HepG2 (cell line): Measurements from ENCODE around the gene GNL1. TPM values are rescaled to one million over a fixed set of nuclear protein-coding genes. Genes with fewer than 3 reads are reported as not detected.

ENCODE experiments used
- BCLAF1 ChIP-seq: fragments of 450-650 bp; IDR thresholded peaks from 2 replicates; pipeline ENCODE4 v1.6.1; 2017; ENCODE audit warnings: mild to moderate bottlenecking
- FOXC1 ChIP-seq: sonication (generic); formaldehyde crosslinking; IDR thresholded peaks from 2 replicates; pipeline ENCODE4 v1.8.0; 2022; ENCODE audit warnings: mild to moderate bottlenecking, missing genetic modification reagents, borderline replicate concordance
- GMEB1 ChIP-seq: sonication (generic); formaldehyde crosslinking; IDR thresholded peaks from 2 replicates; pipeline ENCODE4 v1.5.1; 2020; ENCODE audit warnings: missing genetic modification reagents, mild to moderate bottlenecking, borderline replicate concordance
- HHEX ChIP-seq: IDR thresholded peaks from 2 replicates; pipeline ENCODE4 v1.6.1; 2016; ENCODE audit warnings: control low read depth
- MXD4 ChIP-seq: IDR thresholded peaks from 2 replicates; pipeline ENCODE4 v1.6.1; 2016; ENCODE audit warnings: mild to moderate bottlenecking, missing biosample characterization, missing genetic modification reagents
- NCOR1 ChIP-seq: fragments of 200-600 bp; sonication (generic); IDR thresholded peaks from 2 replicates; pipeline ENCODE4 v1.7.0; 2017; ENCODE audit warnings: antibody characterized with exemption, low read length, borderline replicate concordance
- NFATC3 ChIP-seq: sonication (generic); formaldehyde crosslinking; IDR thresholded peaks from 2 replicates; pipeline ENCODE4 v1.5.1; 2020; ENCODE audit warnings: mild to moderate bottlenecking, missing genetic modification reagents
- POLR2G ChIP-seq: fragments of 200-400 bp; formaldehyde crosslinking; IDR thresholded peaks from 2 replicates; pipeline ENCODE4 v1.6.1; 2018; ENCODE audit warnings: mild to moderate bottlenecking, low read depth, low read length, moderate library complexity
- RORA ChIP-seq: sonication (generic); formaldehyde crosslinking; IDR thresholded peaks from 2 replicates; pipeline ENCODE4 v1.5.0; 2020; ENCODE audit warnings: mild to moderate bottlenecking, missing genetic modification reagents, moderate library complexity
- RXRB ChIP-seq: IDR thresholded peaks from 2 replicates; pipeline ENCODE4 v1.6.1; 2016; ENCODE audit warnings: borderline replicate concordance, missing genetic modification reagents, missing compliant biosample characterization
- SRF ChIP-seq: IDR thresholded peaks from 2 replicates; pipeline ENCODE4 v1.6.1; 2011; ENCODE audit warnings: mild to moderate bottlenecking, low read depth, low read length, moderate library complexity
- TCF7L2 ChIP-seq: IDR thresholded peaks from 2 replicates; pipeline ENCODE4 v1.6.1; 2011; ENCODE audit warnings: mild to moderate bottlenecking, low read depth, low read length, moderate library complexity
- TEAD2 ChIP-seq: sonication (generic); formaldehyde crosslinking; IDR thresholded peaks from 2 replicates; pipeline ENCODE4 v1.9.0; 2021; ENCODE audit warnings: missing genetic modification reagents
- TEAD3 ChIP-seq: optimal IDR thresholded peaks from 2 replicates; pipeline ENCODE3; 2016; ENCODE audit warnings: borderline replicate concordance
- TERF1 ChIP-seq: sonication (generic); formaldehyde crosslinking; IDR thresholded peaks from 2 replicates; pipeline ENCODE4 v1.8.0; 2022; ENCODE audit warnings: mild to moderate bottlenecking, missing genetic modification reagents, moderate library complexity
- ZFP41 ChIP-seq: sonication (generic); formaldehyde crosslinking; IDR thresholded peaks from 2 replicates; pipeline ENCODE4 v1.4.0; 2020; ENCODE audit warnings: mild to moderate bottlenecking, missing genetic modification reagents, borderline replicate concordance
- ZNF275 ChIP-seq: sonication (generic); formaldehyde crosslinking; IDR thresholded peaks from 2 replicates; pipeline ENCODE4 v1.8.0; 2022; ENCODE audit warnings: missing genetic modification reagents, mild to moderate bottlenecking, inconsistent platforms, borderline replicate concordance
- polyA plus RNA-seq, 8 experiments: library from polyadenylated mRNA; depleted of rRNA in 3 of 8; stranded (reverse) in 7 of 8; unstranded in 1 of 8; fragments of >200 nt; fragmentation: Illumina TruSeq in 4 of 8; extraction: Trizol in 4 of 8; gene quantifications; 2 replicates each; pipeline versions ENCODE4 v1.2.1 to v1.2.3, GENCODE V29; 2011 to 2016; ENCODE audit warnings: low read depth in 4 of 8, missing spikeins in 1 of 8, mixed read lengths in 1 of 8; ENCODE audit not compliant: insufficient read depth in 1 of 8
- total RNA-seq, 5 experiments: library from RNA; depleted of rRNA; stranded (reverse); fragments of >200 nt; fragmentation: Illumina TruSeq; extraction: Trizol; gene quantifications; 2 replicates each; pipeline ENCODE4 v1.2.3, GENCODE V29; 2016; ENCODE audit warnings: low read depth in 1 of 5
- TF ChIP-seq, protein P1 (sequence below): sonication (generic); formaldehyde crosslinking; IDR thresholded peaks from 2 replicates; pipeline ENCODE4 v1.8.1; 2023; ENCODE audit warnings: mild to moderate bottlenecking, inconsistent platforms, moderate library complexity, missing genetic modification reagents, borderline replicate concordance
- TF ChIP-seq, protein P2 (sequence below): sonication (generic); formaldehyde crosslinking; IDR thresholded peaks from 2 replicates; pipeline ENCODE4 v1.4.0; 2020; ENCODE audit warnings: missing genetic modification reagents

GNL1 gene
- total and polyA plus RNA-seq, 2 of the 13 experiments (the other 11 are each of a cell fraction or from before 2014, with no cell fraction given), result 35.0 to 55.6 TPM

- TF ChIP-seq NFATC3 (CRISPR knock-in tag) (no peak), RXRB (0 out of 2 replicates have a peak, but pooled peaks have one; percentile 11), TEAD3 (CRISPR knock-in tag) (peak; percentile 32), FOXC1 (CRISPR knock-in tag) (peak; percentile 10; the same call in 1 of the 2 replicates), TERF1 (CRISPR knock-in tag) (0 out of 2 replicates have a peak, but pooled peaks have one; percentile 62), MXD4 (CRISPR knock-in tag) (peak; percentile 67), SRF (0 out of 2 replicates have a peak, but pooled peaks have one; percentile 21), BCLAF1 (no peak), ZNF275 (CRISPR knock-in tag) (0 out of 2 replicates have a peak, but pooled peaks have one; percentile 25), TCF7L2 (no peak), POLR2G (peak; percentile 33; the same call in 1 of the 2 replicates), RORA (no peak), GMEB1 (no peak; the same call in 1 of the 2 replicates), ZFP41 (no peak), NCOR1 (peak; percentile 81), TEAD2 (CRISPR knock-in tag) (peak; percentile 86), HHEX (CRISPR knock-in tag) (peak; percentile 45; the same call in 1 of the 2 replicates)
- TF ChIP-seq, protein P1, sequence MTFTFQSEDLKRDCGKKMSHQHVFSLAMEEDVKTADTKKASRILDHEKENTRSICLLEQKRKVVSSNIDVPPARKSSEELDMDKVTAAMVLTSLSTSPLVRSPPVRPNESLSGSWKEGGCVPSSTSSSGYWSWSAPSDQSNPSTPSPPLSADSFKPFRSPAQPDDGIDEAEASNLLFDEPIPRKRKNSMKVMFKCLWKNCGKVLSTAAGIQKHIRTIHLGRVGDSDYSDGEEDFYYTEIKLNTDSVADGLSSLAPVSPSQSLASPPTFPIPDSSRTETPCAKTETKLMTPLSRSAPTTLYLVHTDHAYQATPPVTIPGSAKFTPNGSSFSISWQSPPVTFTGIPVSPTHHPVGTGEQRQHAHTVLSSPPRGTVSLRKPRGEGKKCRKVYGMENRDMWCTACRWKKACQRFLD (CRISPR knock-in tag), result no peak
- TF ChIP-seq, protein P2, sequence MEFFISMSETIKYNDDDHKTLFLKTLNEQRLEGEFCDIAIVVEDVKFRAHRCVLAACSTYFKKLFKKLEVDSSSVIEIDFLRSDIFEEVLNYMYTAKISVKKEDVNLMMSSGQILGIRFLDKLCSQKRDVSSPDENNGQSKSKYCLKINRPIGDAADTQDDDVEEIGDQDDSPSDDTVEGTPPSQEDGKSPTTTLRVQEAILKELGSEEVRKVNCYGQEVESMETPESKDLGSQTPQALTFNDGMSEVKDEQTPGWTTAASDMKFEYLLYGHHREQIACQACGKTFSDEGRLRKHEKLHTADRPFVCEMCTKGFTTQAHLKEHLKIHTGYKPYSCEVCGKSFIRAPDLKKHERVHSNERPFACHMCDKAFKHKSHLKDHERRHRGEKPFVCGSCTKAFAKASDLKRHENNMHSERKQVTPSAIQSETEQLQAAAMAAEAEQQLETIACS (CRISPR knock-in tag), result no peak
These were observed at the start of gene GNL1 (continued) for GRCh38 chr6:30556066-30556905.
